ENCODE measurements around the gene PHACTR2. TPM values are rescaled to one million over a fixed set of nuclear protein-coding genes. Genes with fewer than 3 reads are reported as not detected.

Gene PHACTR2
- total and polyA plus RNA-seq, 7 donors, result 4.2 to 51.9 (median 17.6) TPM

- H3K4me3 ChIP-seq, result peak overlapping the region; percentile 56 to 85 (median 78)
- H3K27ac ChIP-seq, result peak overlapping the region; percentile 87 to 95 (median 91)
- DNase-seq, result no peak
- no peaks in the 10 kb centered on the region for H3K9me3 ChIP-seq
- no peak for TF ChIP-seq POLR2AphosphoS5 (IDR thresholded peaks at IDR 0.05)
- no peak for TF ChIP-seq EP300 (IDR thresholded peaks at IDR 0.05)
- no peak for TF ChIP-seq CTCF (IDR thresholded peaks at IDR 0.05)
- no peak for TF ChIP-seq POLR2A (IDR thresholded peaks at IDR 0.05)
- 16 to 18% methylated on average over 3 of the region's 3 CpGs for WGBS, 2 donors
- H3K27me3 ChIP-seq, result no peaks in the 10 kb centered on the region
- intact Hi-C loops (cut with DNase I), result loop anchor here (2.0 to 5.0 kb wide), 4 partner anchors 63 to 164 kb away; partner anchors contain the start of gene LTV1
- H3K4me1 ChIP-seq, result peaks cover 0 to 8% (median 2%) of the 10 kb centered on the region in 4 donors
- H3K36me3 ChIP-seq, result no peaks in the 10 kb centered on the region
Measured at GRCh38 chr6:143679041-143679440, 1.3 kb downstream of the PHACTR2 start.

GRCh38 chr6:143680141-143680540, 2.4 kb downstream of the PHACTR2 start:
- peaks cover 0 to 7% (median 2%) of the 10 kb centered on the region in 4 donors for H3K4me1 ChIP-seq
- DNase-seq, result no peak
- WGBS, 2 donors, result 74 to 82% methylated on average over 5 of the region's 5 CpGs
- peak overlapping the region in 3 of 4 donors; percentile 90 to 95 (median 92) for H3K27ac ChIP-seq
- intact Hi-C loops (cut with DNase I), result no loop called here
- no peaks in the 10 kb centered on the region for H3K27me3 ChIP-seq
- H3K36me3 ChIP-seq, result no peaks in the 10 kb centered on the region
- no peaks in the 10 kb centered on the region for H3K9me3 ChIP-seq
- TF ChIP-seq POLR2AphosphoS5 (IDR thresholded peaks at IDR 0.05) (no peak), EP300 (IDR thresholded peaks at IDR 0.05) (no peak), POLR2A (IDR thresholded peaks at IDR 0.05) (no peak), CTCF (IDR thresholded peaks at IDR 0.05) (no peak)
- H3K4me3 ChIP-seq, result peak overlapping the region in 2 of 4 donors; percentile 77 to 85

GRCh38 chr6:143682805-143683204, 5.0 kb downstream of the PHACTR2 start:
- no peak for TF ChIP-seq CTCF (IDR thresholded peaks at IDR 0.05)
- no peak for TF ChIP-seq POLR2A (IDR thresholded peaks at IDR 0.05)
- TF ChIP-seq POLR2AphosphoS5 (IDR thresholded peaks at IDR 0.05), result no peak
- no peak for TF ChIP-seq EP300 (IDR thresholded peaks at IDR 0.05)
- H3K27me3 ChIP-seq, result no peaks in the 10 kb centered on the region
- H3K4me3 ChIP-seq, result no peak overlapping the region
- no peaks in the 10 kb centered on the region for H3K36me3 ChIP-seq
- 98% methylated on average over 3 of the region's 3 CpGs for WGBS, 2 donors
- H3K4me1 ChIP-seq, result peaks cover 0 to 21% (median 13%) of the 10 kb centered on the region in 4 donors
- H3K9me3 ChIP-seq, result no peaks in the 10 kb centered on the region
- intact Hi-C loops (cut with DNase I), result no loop called here
- H3K27ac ChIP-seq, result no peak overlapping the region
- DNase-seq, result no peak

- H3K27me3 ChIP-seq, result no peaks in the 10 kb centered on the region
- H3K4me3 ChIP-seq, result no peak overlapping the region
- no peaks in the 10 kb centered on the region for H3K36me3 ChIP-seq
- no peak for TF ChIP-seq CTCF (IDR thresholded peaks at IDR 0.05)
- TF ChIP-seq POLR2AphosphoS5 (IDR thresholded peaks at IDR 0.05), result no peak
- TF ChIP-seq EP300 (IDR thresholded peaks at IDR 0.05), result no peak
- TF ChIP-seq POLR2A (IDR thresholded peaks at IDR 0.05), result no peak
- no peak for DNase-seq
- H3K4me1 ChIP-seq, result peaks cover 0 to 24% (median 20%) of the 10 kb centered on the region in 4 donors
- intact Hi-C loops (cut with DNase I), result no loop called here
- WGBS, 2 donors, result 43 to 71% methylated on average over 1 of the region's 1 CpG
- H3K9me3 ChIP-seq, result no peaks in the 10 kb centered on the region
- no peak overlapping the region for H3K27ac ChIP-seq
Measured at GRCh38 chr6:143684486-143684885, 6.7 kb downstream of the PHACTR2 start.

- H3K9me3 ChIP-seq, result no peaks in the 10 kb centered on the region
- H3K36me3 ChIP-seq, result no peaks in the 10 kb centered on the region
- H3K4me1 ChIP-seq, result peaks cover 0 to 24% (median 20%) of the 10 kb centered on the region in 4 donors
- WGBS, 2 donors, result 53 to 89% methylated on average over 6 of the region's 6 CpGs
- intact Hi-C loops (cut with DNase I), result no loop called here
- DNase-seq, result no peak
- TF ChIP-seq POLR2AphosphoS5 (IDR thresholded peaks at IDR 0.05) (no peak), POLR2A (IDR thresholded peaks at IDR 0.05) (no peak), EP300 (IDR thresholded peaks at IDR 0.05) (no peak), CTCF (IDR thresholded peaks at IDR 0.05) (no peak)
- no peaks in the 10 kb centered on the region for H3K27me3 ChIP-seq
- no peak overlapping the region for H3K4me3 ChIP-seq
- no peak overlapping the region for H3K27ac ChIP-seq
Measured at GRCh38 chr6:143685653-143686052, 7.9 kb downstream of the PHACTR2 start.
